BE2C (cell line): ENCODE data around the gene SERAC1.

ENCODE experiments used
- DNase-seq: peaks from one replicate; pipeline ENCODE4 v3.0.0-alpha.2; 2020
- H3K27me3 ChIP-seq: fragments of 250-450 bp; sonication (Bioruptor Pico); 2 replicates; pipeline ENCODE4 v1.5.1; 2020; ENCODE audit warnings: mild to moderate bottlenecking
- H3K36me3 ChIP-seq: fragments of 250-450 bp; sonication (Bioruptor Pico); 2 replicates; pipeline ENCODE4 v1.5.1; 2020; ENCODE audit warnings: mild to moderate bottlenecking
- H3K4me1 ChIP-seq: fragments of 250-450 bp; sonication (Bioruptor Pico); 2 replicates; pipeline ENCODE4 v1.5.1; 2020
- H3K4me3 ChIP-seq: 2 replicates; pipeline ENCODE4 v1.5.1; 2011; ENCODE audit warnings: low read depth, low read length
- H3K9me3 ChIP-seq: fragments of 250-450 bp; sonication (Bioruptor Pico); 2 replicates; pipeline ENCODE4 v1.5.1; 2020
- TF ChIP-seq, protein P1 (sequence below): IDR thresholded peaks from 2 replicates; pipeline ENCODE4 v1.5.1; 2012; ENCODE audit warnings: mild to moderate bottlenecking, low read depth, low read length

SERAC1 gene

DNA sequence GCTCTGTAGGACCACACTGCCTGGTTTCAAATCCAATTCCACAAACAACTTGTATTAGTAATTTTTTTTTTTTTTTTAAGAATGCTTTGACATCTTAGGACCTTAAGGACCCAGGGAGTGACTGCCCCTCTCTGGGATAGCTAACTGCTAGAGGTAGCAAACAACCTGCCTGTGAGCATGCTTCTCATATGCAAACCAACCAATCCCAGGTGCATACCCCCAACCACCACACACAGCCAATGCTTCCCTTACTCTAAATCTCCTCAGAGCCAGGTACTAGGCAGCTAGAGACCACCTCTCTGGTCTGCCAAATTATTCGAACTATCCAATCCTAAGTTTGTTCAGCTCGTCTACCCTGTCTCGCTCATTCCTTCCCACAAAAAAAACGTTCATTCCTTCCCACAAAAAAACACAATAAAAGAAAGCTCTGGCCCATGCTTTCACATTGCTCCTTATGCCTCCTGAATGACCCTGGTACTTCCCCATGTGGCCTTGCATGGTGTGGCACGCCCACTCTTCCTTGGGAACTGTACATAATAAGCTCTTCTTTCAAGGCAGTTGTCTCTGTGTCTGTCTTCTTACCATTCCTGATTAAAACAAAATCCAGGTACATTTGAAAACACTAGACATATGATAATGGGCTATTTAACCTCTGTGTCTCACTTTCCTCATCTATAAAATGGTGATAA lies 6.4 kb downstream of the SERAC1 start:
- Histone ChIP-seq H3K27me3 (no peaks in the 10 kb centered on the region), H3K36me3 (no peaks in the 10 kb centered on the region), H3K4me3 (no peak overlapping the region), H3K4me1 (no peaks in the 10 kb centered on the region), H3K9me3 (no peaks in the 10 kb centered on the region)
- TF ChIP-seq, protein P1, sequence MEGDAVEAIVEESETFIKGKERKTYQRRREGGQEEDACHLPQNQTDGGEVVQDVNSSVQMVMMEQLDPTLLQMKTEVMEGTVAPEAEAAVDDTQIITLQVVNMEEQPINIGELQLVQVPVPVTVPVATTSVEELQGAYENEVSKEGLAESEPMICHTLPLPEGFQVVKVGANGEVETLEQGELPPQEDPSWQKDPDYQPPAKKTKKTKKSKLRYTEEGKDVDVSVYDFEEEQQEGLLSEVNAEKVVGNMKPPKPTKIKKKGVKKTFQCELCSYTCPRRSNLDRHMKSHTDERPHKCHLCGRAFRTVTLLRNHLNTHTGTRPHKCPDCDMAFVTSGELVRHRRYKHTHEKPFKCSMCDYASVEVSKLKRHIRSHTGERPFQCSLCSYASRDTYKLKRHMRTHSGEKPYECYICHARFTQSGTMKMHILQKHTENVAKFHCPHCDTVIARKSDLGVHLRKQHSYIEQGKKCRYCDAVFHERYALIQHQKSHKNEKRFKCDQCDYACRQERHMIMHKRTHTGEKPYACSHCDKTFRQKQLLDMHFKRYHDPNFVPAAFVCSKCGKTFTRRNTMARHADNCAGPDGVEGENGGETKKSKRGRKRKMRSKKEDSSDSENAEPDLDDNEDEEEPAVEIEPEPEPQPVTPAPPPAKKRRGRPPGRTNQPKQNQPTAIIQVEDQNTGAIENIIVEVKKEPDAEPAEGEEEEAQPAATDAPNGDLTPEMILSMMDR: no peak
- no peak for DNase-seq

DNA sequence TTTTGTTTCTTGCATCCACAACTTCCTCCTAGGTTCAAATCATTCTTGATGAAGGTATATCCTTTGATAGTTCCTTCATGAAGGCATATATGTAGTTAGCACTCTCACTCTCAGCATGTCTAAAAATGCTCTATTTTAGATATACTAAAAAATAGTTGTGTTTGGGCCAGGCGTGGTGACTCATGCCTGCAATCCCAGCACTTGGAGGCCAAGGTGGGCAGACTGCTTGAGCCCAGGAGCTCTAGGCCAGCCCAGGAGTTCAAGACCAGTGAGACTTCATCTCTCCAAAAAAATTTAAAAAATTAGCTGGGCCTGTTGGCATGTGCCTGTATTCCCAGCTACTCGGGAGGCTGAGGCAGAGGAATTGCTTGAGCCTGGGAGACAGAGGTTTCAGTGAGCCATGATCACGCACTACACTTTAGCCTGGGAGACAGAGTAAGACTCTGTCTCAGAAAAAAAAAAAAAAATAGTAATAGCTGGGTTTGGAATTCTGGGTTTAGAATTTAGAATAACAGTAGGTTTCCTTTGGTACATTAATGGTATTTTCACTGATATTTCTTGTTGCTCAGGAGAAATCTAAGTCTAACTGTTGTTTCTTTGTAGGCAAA lies 7.0 kb downstream of the SERAC1 start:
- H3K4me3 ChIP-seq: no peak overlapping the region
- no peaks in the 10 kb centered on the region for H3K9me3 ChIP-seq
- no peaks in the 10 kb centered on the region for H3K27me3 ChIP-seq
- DNase-seq: no peak
- no peaks in the 10 kb centered on the region for H3K36me3 ChIP-seq
- TF ChIP-seq, protein P1: no peak
- no peaks in the 10 kb centered on the region for H3K4me1 ChIP-seq

DNA sequence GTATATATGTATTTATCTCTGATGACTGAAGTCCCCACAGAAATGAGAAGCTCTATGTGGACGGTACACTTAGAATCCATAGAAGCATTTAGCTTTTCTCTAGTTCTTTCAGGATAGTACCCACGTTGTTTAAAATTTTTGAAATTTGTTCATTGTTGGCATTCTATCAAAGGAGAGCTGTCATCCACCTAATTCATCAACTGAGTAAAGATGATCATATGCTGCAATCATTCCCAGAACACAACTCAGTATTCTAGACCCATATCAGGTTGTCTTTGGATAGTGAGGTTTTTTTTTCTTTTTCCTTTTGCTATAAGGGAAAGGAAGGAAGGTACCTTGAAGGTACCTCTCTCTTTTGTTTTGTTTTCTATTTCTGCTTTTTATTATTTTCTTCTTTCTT lies 9.3 kb downstream of the SERAC1 start:
- TF ChIP-seq, protein P1: no peak

DNA sequence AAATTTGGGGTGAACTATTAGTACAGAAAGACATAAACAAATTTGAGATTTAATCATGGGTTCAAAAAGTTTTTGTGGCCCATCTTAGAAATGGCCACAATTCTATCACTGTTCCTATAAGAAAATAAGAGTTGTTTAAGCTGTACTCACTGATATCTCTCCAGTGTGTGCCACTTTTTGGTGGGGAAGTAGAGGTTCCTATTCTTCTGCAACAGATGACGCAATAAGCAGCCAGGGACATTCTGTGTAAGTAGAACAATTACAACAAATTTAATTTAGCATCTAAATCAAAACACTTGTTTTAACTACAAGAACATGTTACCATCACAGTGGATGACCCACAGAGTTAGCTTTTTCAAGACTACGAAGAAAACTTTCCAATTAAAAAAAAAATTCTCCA lies 9.9 kb downstream of the SERAC1 start:
- Histone ChIP-seq H3K27me3 (no peaks in the 10 kb centered on the region), H3K9me3 (no peaks in the 10 kb centered on the region), H3K4me1 (no peaks in the 10 kb centered on the region), H3K4me3 (no peak overlapping the region), H3K36me3 (no peaks in the 10 kb centered on the region)
- TF ChIP-seq, protein P1: no peak
- DNase-seq: no peak

More for the DNA sequence above, 9.3 kb downstream of the SERAC1 start:
- H3K9me3 ChIP-seq: no peaks in the 10 kb centered on the region
- H3K4me1 ChIP-seq: no peaks in the 10 kb centered on the region
- H3K36me3 ChIP-seq: no peaks in the 10 kb centered on the region
- no peaks in the 10 kb centered on the region for H3K27me3 ChIP-seq
- no peak for DNase-seq
- no peak overlapping the region for H3K4me3 ChIP-seq

DNA sequence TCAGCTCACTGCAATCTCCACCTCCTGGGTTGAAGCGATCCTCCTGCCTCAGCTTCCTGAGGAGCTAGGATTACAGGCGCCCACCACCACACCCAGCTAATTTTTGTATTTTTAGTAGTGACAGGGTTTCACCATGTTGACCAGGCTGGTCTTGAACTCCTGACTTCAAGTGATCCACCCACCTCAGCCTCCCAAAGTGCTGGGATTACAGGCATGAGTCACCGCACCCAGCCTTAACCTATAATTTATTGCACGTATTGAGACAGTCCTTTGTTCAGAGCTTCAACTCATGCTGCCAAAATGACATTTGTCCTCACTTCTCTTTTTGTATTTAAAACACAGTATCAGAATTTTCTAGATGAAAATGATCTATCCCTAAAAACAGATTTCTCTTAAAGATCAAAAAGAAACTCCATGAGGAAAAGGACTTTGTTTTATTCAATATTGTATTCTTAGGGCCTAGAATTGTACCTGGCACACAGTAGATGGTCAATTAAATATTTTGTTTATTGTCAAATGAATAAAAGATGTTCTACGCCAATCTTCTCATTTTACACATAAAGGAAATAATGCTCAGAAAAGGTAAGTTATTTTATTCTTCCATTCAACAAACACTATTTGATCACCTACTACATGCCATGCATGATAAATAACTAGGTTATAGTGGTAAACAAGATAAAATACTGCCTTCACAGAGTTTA lies 10.8 kb downstream of the SERAC1 start:
- Histone ChIP-seq H3K4me1 (no peaks in the 10 kb centered on the region), H3K4me3 (no peak overlapping the region), H3K9me3 (no peaks in the 10 kb centered on the region), H3K27me3 (no peaks in the 10 kb centered on the region), H3K36me3 (no peaks in the 10 kb centered on the region)
- TF ChIP-seq, protein P1: no peak
- DNase-seq: no peak

DNA sequence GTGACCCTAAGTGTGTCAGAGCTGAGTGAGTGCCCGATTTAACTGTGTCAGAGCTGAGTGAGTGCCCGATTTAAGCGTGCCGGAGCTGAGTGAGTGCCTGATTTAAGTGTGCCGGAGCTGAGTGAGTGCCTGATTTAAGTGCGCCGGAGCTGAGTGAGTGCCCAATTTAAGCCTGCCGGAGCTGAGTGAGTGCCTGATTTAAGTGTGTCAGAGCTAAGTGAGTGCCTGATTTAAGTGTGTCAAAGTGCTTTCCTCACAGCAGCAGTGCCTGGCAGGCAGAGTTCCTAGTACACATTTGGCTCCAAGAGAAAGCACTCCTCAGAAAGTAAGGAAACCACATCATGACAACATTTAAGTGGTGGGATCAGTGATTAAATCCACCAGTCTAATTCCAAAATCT lies 13.2 kb downstream of the SERAC1 start:
- no peak for DNase-seq
- Histone ChIP-seq H3K9me3 (no peaks in the 10 kb centered on the region), H3K27me3 (no peaks in the 10 kb centered on the region), H3K4me1 (no peaks in the 10 kb centered on the region; the same call in 1 of the 2 replicates), H3K4me3 (no peak overlapping the region), H3K36me3 (no peaks in the 10 kb centered on the region)
- TF ChIP-seq, protein P1: no peak
